Stimulated activated CD8-positive, alpha-beta memory T cell treated with anti-CD3 and anti-CD28 coated beads, Interleukin-12 subunit alpha, Interleukin-12 subunit beta, amount 100 ng/mL, for 4 hours (primary cell): ENCODE measurements around the gene CD109.
"Not testable (repeated sequence)": the region's sequence is repeated elsewhere in the genome, so short reads cannot be mapped to it uniquely, and the experiment has no call there.

Source experiments
- DNase-seq: peaks from one replicate; pipeline ENCODE4 v3.0.0-alpha.2; 2020; ENCODE audit warnings: low read depth

The CD109 gene

GRCh38 chr6:73791336-73791735 lies 95.3 kb downstream of the CD109 start:
- DNase-seq: no peak

GRCh38 chr6:73792738-73793137 lies 96.7 kb downstream of the CD109 start:
- no peak for DNase-seq

DNA sequence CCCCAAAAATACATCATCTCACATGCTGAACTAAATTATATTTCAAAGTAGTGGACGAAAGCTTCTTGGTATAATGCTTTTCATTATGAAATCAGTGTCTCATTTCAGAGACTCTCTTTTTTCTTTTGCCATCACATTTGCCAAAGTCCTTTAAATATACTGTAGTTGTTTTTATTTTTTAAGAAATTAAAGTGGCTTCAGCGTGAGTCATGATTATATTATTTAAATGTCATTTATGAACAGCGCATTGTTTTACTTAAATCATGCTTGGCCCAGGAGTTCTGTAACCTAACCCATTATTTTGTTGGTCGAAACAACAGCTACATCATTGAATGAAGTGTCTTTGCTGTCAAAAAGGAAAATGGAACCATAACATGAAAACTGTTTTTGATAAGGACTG lies 100.9 kb downstream of the CD109 start:
- no peak for DNase-seq

- no peak for DNase-seq
Observed at GRCh38 chr6:73797861-73798260, 101.9 kb downstream of the CD109 start.

- DNase-seq: no peak
Observed at GRCh38 chr6:73798592-73798991, 102.6 kb downstream of the CD109 start.

DNA sequence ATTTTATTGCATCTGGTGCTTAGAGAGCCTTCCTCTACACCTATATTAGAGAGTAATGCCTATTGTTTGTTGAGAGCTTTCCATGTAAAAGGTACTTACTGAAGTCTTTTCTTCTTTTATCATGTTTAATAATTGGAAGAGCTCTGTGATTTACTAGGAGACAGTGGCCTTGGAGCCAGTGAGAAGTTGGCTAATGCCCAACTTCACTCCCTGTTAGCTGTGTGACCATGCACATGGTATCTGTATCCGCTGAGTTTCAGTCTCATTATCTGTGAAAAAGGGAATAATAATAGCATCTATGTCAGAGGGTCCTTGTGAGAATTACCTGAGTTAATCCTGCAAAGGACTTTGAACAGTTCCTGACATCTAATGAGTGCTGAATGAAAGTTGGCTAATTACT lies 105.0 kb downstream of the CD109 start:
- DNase-seq: no peak

DNA sequence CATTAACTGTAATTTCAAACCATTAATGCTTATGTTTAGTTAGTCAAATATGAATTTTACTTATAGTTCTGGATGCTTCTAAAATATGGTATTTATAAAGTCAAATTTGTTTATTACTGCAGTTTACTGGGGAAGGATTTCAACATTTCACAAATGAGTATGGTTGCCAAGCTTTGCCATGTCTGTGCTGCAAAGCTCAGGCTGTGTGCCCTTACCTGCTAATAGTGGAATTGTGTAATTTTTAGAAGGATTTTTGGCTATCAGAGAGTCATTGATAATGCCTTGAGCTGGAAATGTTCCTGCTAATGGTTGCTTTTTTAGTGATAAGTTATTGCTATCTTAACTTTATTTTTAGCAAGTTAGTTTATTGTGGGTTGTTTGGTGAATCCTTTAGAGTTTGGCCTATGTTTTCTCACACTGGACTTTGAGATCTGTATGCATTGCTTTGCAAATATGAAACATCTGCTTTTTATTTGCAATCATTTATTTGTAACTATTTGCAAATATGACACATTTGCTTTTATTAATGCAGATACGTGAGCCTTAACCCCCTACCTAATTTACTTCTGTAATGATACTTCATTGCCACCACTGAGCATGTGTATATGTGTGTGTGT lies 105.8 kb downstream of the CD109 start:
- DNase-seq: no peak

DNA sequence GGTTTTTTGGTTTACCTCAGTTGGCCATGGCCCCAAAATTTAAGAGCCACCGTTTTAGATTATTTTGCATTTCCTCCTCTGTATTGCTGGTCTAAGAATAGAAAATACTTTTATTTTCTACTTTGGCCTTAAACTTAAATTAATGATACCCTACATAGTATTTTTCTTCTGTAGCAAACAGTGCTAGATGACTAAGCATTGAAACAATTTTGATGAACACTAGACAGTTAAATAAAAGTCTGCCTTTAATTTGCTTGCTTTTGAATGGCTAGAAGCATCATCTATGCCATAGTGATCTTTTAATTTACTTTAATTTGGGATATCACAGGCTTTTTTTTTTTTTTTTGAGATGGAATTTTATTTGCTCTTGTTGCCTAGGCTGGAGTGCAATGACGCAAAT lies 106.4 kb downstream of the CD109 start:
- DNase-seq: no peak

GRCh38 chr6:73803562-73804241 lies 107.7 kb downstream of the CD109 start:
- no peak for DNase-seq

DNA sequence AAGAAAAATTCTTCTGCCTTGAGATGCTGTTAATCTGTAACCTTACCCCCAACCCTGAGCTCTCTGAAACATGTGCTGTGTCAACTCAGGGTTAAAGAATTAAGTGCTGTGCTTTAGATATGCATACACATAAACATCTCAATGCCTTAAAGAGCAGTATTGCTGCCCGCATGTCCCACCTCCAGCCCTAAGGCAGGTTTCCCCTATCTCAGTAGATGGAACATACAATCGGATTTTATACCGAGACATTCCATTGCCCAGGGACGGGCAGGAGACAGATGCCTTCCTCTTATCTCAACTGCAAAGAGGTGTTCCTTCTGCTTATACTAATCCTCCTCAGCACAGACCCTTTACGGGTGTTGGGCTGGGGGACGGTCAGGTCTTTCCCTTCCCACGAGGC lies 109.2 kb downstream of the CD109 start:
- not testable (repeated sequence) for DNase-seq

DNA sequence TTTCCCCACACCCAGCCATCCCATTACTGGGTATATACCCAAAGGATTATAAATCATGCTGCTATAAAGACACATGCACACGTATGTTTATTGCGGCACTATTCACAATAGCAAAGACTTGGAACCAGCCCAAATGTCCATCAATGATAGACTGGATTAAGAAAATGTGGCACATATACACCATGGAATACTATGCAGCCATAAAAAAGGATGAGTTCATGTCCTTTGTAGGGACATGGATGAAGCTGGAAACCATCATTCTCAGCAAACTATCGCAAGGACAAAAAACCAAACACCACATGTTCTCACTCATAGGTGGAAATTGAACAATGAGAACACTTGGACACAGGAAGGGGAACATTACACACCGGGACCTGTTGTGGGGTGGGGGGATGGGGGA lies 110.0 kb downstream of the CD109 start:
- DNase-seq: not testable (repeated sequence)

DNA sequence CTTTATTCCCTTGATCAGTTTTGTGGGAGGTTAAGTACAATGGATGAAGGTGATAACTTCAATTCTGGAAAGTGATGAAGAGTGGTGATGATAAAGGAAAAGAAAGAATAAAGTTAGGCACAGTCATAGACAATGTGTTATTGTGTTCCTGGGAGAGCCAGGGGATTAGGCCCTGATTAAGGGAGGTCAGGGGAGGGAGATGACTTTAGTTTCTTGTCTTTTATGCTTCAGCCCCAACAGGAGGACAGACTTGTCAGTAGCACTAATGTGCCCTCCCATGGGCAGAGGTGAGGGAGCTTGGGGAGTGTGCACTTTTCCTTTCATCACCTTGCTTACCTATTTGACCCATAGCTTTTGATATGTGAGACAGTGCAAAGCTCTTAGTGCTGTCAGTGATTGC lies 115.7 kb downstream of the CD109 start:
- DNase-seq: no peak

- no peak for DNase-seq
Observed at GRCh38 chr6:73817253-73817652, 121.2 kb downstream of the CD109 start.

- DNase-seq: no peak
Observed at GRCh38 chr6:73823046-73823735, 127.2 kb downstream of the CD109 start.

GRCh38 chr6:73823832-73824231 lies 127.8 kb downstream of the CD109 start:
- DNase-seq: no peak

- DNase-seq: no peak
Observed at GRCh38 chr6:73826571-73826970, 130.6 kb downstream of the CD109 start.

- DNase-seq: no peak
Observed at GRCh38 chr6:73830119-73830518, 134.1 kb downstream of the CD109 start.

DNA sequence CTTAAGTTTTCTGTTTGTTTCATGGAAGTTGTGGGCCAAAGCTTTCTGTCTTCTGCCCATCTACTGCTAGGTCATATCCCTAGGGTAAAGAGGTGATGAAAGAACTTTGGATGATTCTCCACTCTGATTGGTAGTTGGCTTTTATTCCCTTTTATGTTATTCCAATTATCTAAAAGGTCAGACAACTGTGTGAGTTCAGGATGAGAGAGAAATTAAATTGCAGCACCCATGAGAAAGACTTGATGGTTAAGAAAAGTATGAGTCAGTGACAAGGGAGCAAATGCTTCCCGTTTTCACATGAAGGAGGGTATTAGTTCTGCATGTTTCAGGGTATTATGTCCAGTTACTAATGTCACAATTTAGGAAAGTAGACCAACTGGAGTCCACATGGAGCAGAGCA lies 136.3 kb downstream of the CD109 start:
- no peak for DNase-seq

GRCh38 chr6:73844696-73845095 lies 148.7 kb downstream of the CD109 start:
- not testable (repeated sequence) for DNase-seq

GRCh38 chr6:73851048-73851447 lies 155.0 kb downstream of the CD109 start:
- DNase-seq: not testable (repeated sequence)

- DNase-seq: no peak
Observed at GRCh38 chr6:73854998-73855718, 159.2 kb downstream of the CD109 start.

- no peak for DNase-seq
Observed at GRCh38 chr6:73857341-73857890, 161.4 kb downstream of the CD109 start.
